Suprapubic skin (tissue), 3 donors: ENCODE results near the gene COL3A1.

ENCODE experiments used
- CTCF ChIP-seq, 2 donors: fragments of 200-600 bp in 1 of 2; fragments of 450-650 bp in 1 of 2; sonication (generic) in 1 of 2; IDR thresholded peaks; one replicate each; pipeline ENCODE4 v1.5.1; 2016 to 2019; ENCODE audit warnings: antibody characterized with exemption in 2 of 2, mild to moderate bottlenecking in 1 of 2, moderate library complexity in 1 of 2
- EP300 ChIP-seq: sonication (generic); formaldehyde crosslinking; IDR thresholded peaks from one replicate; pipeline ENCODE4 v1.6.1; 2017; ENCODE audit warnings: antibody characterized with exemption
- POLR2A ChIP-seq, 2 donors: fragments of 450-650 bp; IDR thresholded peaks; one replicate each; pipeline ENCODE4 v1.6.1; 2017; ENCODE audit warnings: antibody characterized with exemption in 2 of 2, mild to moderate bottlenecking in 2 of 2, moderate library complexity in 2 of 2

GRCh38 chr2:189008555-189009262, 34.5 kb downstream of the COL3A1 start:
- no peak for TF ChIP-seq CTCF (IDR thresholded peaks at IDR 0.05)
- TF ChIP-seq POLR2A (IDR thresholded peaks at IDR 0.05), result no peak
- no peak for TF ChIP-seq EP300
